Measurements from ENCODE around the gene NGRN. TPM values are rescaled to one million over a fixed set of nuclear protein-coding genes. Genes with fewer than 3 reads are reported as not detected.
A peak's percentile ranks its signal among the peaks of the same experiment; 100 is the strongest.
"Not testable (repeated sequence)": the region's sequence is repeated elsewhere in the genome, so short reads cannot be mapped to it uniquely, and the experiment has no call there.

NGRN gene
- total RNA-seq, 1 donor from 2014 or later = 94.0 TPM

GRCh38 chr15:90294159-90294558 is 28.7 kb downstream of the NGRN start:
- no peak for DNase-seq (ENCODE audit: low spot score)
- H3K4me1 Mint-ChIP-seq (ENCODE audit: low read depth) = peaks cover 13% of the 10 kb centered on the region
- TF ChIP-seq, protein P1, sequence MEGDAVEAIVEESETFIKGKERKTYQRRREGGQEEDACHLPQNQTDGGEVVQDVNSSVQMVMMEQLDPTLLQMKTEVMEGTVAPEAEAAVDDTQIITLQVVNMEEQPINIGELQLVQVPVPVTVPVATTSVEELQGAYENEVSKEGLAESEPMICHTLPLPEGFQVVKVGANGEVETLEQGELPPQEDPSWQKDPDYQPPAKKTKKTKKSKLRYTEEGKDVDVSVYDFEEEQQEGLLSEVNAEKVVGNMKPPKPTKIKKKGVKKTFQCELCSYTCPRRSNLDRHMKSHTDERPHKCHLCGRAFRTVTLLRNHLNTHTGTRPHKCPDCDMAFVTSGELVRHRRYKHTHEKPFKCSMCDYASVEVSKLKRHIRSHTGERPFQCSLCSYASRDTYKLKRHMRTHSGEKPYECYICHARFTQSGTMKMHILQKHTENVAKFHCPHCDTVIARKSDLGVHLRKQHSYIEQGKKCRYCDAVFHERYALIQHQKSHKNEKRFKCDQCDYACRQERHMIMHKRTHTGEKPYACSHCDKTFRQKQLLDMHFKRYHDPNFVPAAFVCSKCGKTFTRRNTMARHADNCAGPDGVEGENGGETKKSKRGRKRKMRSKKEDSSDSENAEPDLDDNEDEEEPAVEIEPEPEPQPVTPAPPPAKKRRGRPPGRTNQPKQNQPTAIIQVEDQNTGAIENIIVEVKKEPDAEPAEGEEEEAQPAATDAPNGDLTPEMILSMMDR (IDR thresholded peaks at IDR 0.05) = no peak
- no peaks in the 10 kb centered on the region for H3K9me3 Mint-ChIP-seq (ENCODE audit: low read depth)
- H3K4me3 Mint-ChIP-seq (ENCODE audit: unreplicated experiment) = no peak overlapping the region
- H3K27ac Mint-ChIP-seq (ENCODE audit: unreplicated experiment) = no peak overlapping the region
- no peaks in the 10 kb centered on the region for H3K36me3 Mint-ChIP-seq (ENCODE audit: low read depth)
- H3K27me3 Mint-ChIP-seq (ENCODE audit: low read depth) = no peaks in the 10 kb centered on the region

- Mint-ChIP-seq H3K4me1 (ENCODE audit: low read depth) (peaks cover 13% of the 10 kb centered on the region), H3K27ac (ENCODE audit: unreplicated experiment) (no peak overlapping the region), H3K4me3 (ENCODE audit: unreplicated experiment) (no peak overlapping the region), H3K9me3 (ENCODE audit: low read depth) (no peaks in the 10 kb centered on the region), H3K27me3 (ENCODE audit: low read depth) (no peaks in the 10 kb centered on the region), H3K36me3 (ENCODE audit: low read depth) (no peaks in the 10 kb centered on the region)
- TF ChIP-seq, protein P1 (IDR thresholded peaks at IDR 0.05) = no peak
- no peak for DNase-seq (ENCODE audit: low spot score)
Measured at GRCh38 chr15:90294601-90295269, 29.3 kb downstream of the NGRN start.

DNA sequence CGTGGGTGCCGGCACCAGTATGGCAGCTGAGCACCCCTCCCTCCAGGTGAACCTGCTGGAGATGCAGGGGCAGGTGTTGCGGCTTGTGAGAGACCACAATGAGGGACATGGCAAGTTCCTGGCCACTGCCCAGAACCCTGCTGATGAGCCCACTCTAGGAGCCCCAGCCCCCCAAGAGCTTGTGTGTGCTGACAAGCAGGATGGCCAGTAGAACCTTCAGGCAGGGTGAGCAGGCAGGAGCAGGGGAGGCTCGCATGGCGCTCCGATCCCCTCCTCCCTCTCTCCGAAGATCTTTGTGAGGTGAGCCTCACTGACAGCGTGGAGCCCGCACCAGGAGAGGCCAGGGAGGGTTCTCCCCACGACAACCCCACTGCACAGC is 29.8 kb downstream of the NGRN start:
- Mint-ChIP-seq H3K9me3 (ENCODE audit: low read depth) (no peaks in the 10 kb centered on the region), H3K4me1 (ENCODE audit: low read depth) (peaks cover 13% of the 10 kb centered on the region), H3K4me3 (ENCODE audit: unreplicated experiment) (no peak overlapping the region), H3K36me3 (ENCODE audit: low read depth) (no peaks in the 10 kb centered on the region), H3K27me3 (ENCODE audit: low read depth) (no peaks in the 10 kb centered on the region), H3K27ac (ENCODE audit: unreplicated experiment) (no peak overlapping the region)
- TF ChIP-seq, protein P1 (IDR thresholded peaks at IDR 0.05) = no peak
- DNase-seq (ENCODE audit: low spot score) = no peak

DNA sequence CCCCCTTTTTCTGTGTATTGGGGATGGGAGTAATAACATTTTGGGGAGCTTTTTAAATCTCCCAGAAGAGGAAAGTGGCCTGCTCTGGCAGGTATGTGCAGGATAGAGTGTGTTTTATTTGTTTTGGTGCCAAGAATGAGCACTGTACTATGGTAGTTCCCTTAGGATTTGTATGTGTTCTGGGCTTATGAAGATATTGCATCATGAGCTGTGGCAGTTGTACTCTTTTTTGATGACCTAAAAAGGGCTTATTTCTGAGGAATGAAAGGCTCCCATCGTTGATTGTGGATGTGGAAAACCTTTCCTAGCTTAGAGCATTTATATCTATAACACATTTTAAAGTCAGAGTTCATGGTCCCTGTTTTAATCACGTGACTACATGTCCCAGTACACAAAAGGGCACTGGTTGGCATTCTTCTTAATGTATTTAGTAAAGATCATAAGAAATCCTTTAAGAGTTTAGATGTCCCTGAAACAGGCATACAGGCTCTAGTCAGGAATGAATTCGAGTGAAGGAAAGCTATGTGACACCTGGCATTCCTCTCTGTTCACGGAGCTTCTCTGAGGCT is 30.9 kb downstream of the NGRN start:
- not testable (repeated sequence) for H3K4me3 Mint-ChIP-seq (ENCODE audit: unreplicated experiment); H3K27me3 Mint-ChIP-seq (ENCODE audit: low read depth); H3K9me3 Mint-ChIP-seq (ENCODE audit: low read depth); H3K36me3 Mint-ChIP-seq (ENCODE audit: low read depth); DNase-seq (ENCODE audit: low spot score)
- peak overlapping the region; percentile 54 for H3K27ac Mint-ChIP-seq (ENCODE audit: unreplicated experiment)
- peaks cover 17% of the 10 kb centered on the region for H3K4me1 Mint-ChIP-seq (ENCODE audit: low read depth)

GRCh38 chr15:90297021-90297420 is 31.5 kb downstream of the NGRN start:
- no peak for DNase-seq (ENCODE audit: low spot score)
- Mint-ChIP-seq H3K27me3 (ENCODE audit: low read depth) (no peaks in the 10 kb centered on the region), H3K4me3 (ENCODE audit: unreplicated experiment) (no peak overlapping the region), H3K27ac (ENCODE audit: unreplicated experiment) (no peak overlapping the region), H3K4me1 (ENCODE audit: low read depth) (peaks cover 22% of the 10 kb centered on the region), H3K9me3 (ENCODE audit: low read depth) (no peaks in the 10 kb centered on the region), H3K36me3 (ENCODE audit: low read depth) (no peaks in the 10 kb centered on the region)
- TF ChIP-seq, protein P1 (IDR thresholded peaks at IDR 0.05) = no peak

GRCh38 chr15:90300541-90300940 is 35.1 kb downstream of the NGRN start:
- H3K4me3 Mint-ChIP-seq (ENCODE audit: unreplicated experiment) = no peak overlapping the region
- H3K27ac Mint-ChIP-seq (ENCODE audit: unreplicated experiment) = no peak overlapping the region
- DNase-seq (ENCODE audit: low spot score) = no peak
- H3K4me1 Mint-ChIP-seq (ENCODE audit: low read depth) = peaks cover 19% of the 10 kb centered on the region
- no peaks in the 10 kb centered on the region for H3K9me3 Mint-ChIP-seq (ENCODE audit: low read depth)
- H3K27me3 Mint-ChIP-seq (ENCODE audit: low read depth) = no peaks in the 10 kb centered on the region
- no peaks in the 10 kb centered on the region for H3K36me3 Mint-ChIP-seq (ENCODE audit: low read depth)
- TF ChIP-seq, protein P1 (IDR thresholded peaks at IDR 0.05) = no peak
